ENCODE measurements around the gene CFL2. TPM values are rescaled to one million over a fixed set of nuclear protein-coding genes. Genes with fewer than 3 reads are reported as not detected.

Gene CFL2
- total and polyA plus RNA-seq, 10 donors: 9.8 to 32.8 (median 21.6) TPM

DNA sequence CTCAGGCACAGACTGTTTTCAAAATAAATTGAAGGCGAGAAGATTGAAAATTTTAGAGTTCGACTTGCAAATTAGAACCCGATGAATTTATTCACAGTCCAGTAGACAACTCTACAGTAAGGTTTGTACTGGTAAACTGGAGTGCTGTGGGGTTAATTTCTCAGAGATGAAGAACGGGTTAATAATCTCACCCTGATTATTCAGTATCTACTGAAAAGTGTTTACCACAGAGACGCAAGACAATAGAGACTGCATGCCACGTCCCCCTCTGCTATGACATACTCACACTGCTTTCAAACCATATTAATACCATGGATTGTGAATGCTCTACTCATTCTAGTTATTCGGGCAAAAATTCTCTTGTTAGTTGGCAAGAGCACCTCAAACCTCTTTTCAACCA is 36.1 kb downstream of the CFL2 start:
- H3K4me3 ChIP-seq: no peak overlapping the region
- H3K27me3 ChIP-seq (replicated peaks in 1 of 7): no peaks in the 10 kb centered on the region
- no peaks in the 10 kb centered on the region for H3K4me1 ChIP-seq
- H3K27ac ChIP-seq: no peak overlapping the region
- 80 to 92% (median 87%) methylated on average over 7 of the region's 7 CpGs for WGBS, 5 donors
- intact Hi-C loops (cut with DNase I; ENCODE audit: low total_unique reads): no loop called here
- H3K36me3 ChIP-seq: no peaks in the 10 kb centered on the region
- TF ChIP-seq POLR2A (IDR thresholded peaks at IDR 0.05) (no peak), POLR2AphosphoS5 (IDR thresholded peaks at IDR 0.05) (no peak), CTCF (IDR thresholded peaks at IDR 0.05 in 8 of 11, conservative IDR thresholded peaks at IDR 0.05 in 3 of 11) (no peak)
- no peak for DNase-seq
- no peaks in the 10 kb centered on the region for H3K9me3 ChIP-seq

DNA sequence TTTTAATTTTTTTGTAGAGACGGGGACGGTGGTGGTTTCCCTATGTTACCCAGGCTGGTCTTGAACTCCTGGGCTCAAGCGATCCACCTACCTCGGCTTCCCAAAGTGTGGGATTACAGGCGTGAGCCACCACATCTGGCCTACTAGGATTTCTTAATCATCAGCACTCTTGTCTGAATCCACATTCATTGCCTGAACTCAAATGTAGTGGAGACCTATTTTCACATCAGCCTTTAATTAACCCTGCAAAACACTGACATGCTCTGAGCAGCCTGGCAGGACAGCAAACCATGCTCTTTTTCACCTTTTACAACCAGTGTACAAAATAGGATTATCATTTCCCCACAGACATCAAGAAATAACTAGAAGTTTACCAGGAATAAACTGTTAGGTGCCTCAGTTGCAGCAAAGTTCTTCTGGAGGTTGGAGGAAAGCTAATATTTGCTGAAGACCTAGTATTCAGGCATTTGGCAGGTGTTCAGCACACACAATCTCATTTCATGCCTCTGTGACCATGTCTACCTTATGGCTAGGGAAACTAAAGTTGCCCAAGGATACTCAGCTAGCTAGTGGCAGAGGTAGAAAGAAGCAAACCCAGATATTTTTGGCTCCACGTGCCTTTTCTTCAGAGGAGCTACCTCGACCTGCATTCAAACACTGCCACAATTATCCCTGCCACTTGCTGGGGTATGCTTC is 37.7 kb downstream of the CFL2 start:
- TF ChIP-seq POLR2AphosphoS5 (IDR thresholded peaks at IDR 0.05): no peak
- TF ChIP-seq POLR2A (IDR thresholded peaks at IDR 0.05): no peak
- TF ChIP-seq CTCF (IDR thresholded peaks at IDR 0.05 in 8 of 11, conservative IDR thresholded peaks at IDR 0.05 in 3 of 11): no peak
- intact Hi-C loops (cut with DNase I; ENCODE audit: low total_unique reads): no loop called here
- Histone ChIP-seq H3K36me3 (no peaks in the 10 kb centered on the region), H3K4me1 (peaks cover 0 to 11% (median 6%) of the 10 kb centered on the region in 6 donors), H3K9me3 (no peaks in the 10 kb centered on the region), H3K4me3 (no peak overlapping the region), H3K27me3 (replicated peaks in 1 of 7) (no peaks in the 10 kb centered on the region), H3K27ac (no peak overlapping the region)
- no peak for DNase-seq
- WGBS, 5 donors: 86 to 92% (median 88%) methylated on average over 7 of the region's 7 CpGs

- no peak for DNase-seq
- H3K4me1 ChIP-seq: peaks cover 0 to 13% (median 6%) of the 10 kb centered on the region in 6 donors
- H3K4me3 ChIP-seq: no peak overlapping the region
- TF ChIP-seq CTCF (IDR thresholded peaks at IDR 0.05 in 8 of 11, conservative IDR thresholded peaks at IDR 0.05 in 3 of 11) (no peak), POLR2A (IDR thresholded peaks at IDR 0.05) (no peak), POLR2AphosphoS5 (IDR thresholded peaks at IDR 0.05) (no peak)
- no peaks in the 10 kb centered on the region for H3K27me3 ChIP-seq (replicated peaks in 1 of 7)
- intact Hi-C loops (cut with DNase I; ENCODE audit: low total_unique reads): loop anchor here (2.0 kb wide), 1 partner anchor 49 kb away; no protein-coding TSS in a partner anchor
- H3K27ac ChIP-seq: no peak overlapping the region
- 63 to 100% (median 89%) methylated on average over 1 of the region's 1 CpG for WGBS, 5 donors
- H3K9me3 ChIP-seq: no peaks in the 10 kb centered on the region
- no peaks in the 10 kb centered on the region for H3K36me3 ChIP-seq
These were observed 40.7 kb downstream of the CFL2 start for GRCh38 chr14:34673702-34674101.

GRCh38 chr14:34671716-34672115 is 42.7 kb downstream of the CFL2 start:
- no peak for TF ChIP-seq CTCF (IDR thresholded peaks at IDR 0.05 in 8 of 11, conservative IDR thresholded peaks at IDR 0.05 in 3 of 11)
- no peak for TF ChIP-seq POLR2AphosphoS5 (IDR thresholded peaks at IDR 0.05)
- no peak for TF ChIP-seq POLR2A (IDR thresholded peaks at IDR 0.05)
- H3K9me3 ChIP-seq: no peaks in the 10 kb centered on the region
- H3K27ac ChIP-seq: no peak overlapping the region
- H3K4me1 ChIP-seq: peaks cover 0 to 15% (median 8%) of the 10 kb centered on the region in 6 donors
- H3K27me3 ChIP-seq (replicated peaks in 1 of 7): no peaks in the 10 kb centered on the region
- H3K36me3 ChIP-seq: no peaks in the 10 kb centered on the region
- DNase-seq: no peak
- no peak overlapping the region for H3K4me3 ChIP-seq
- intact Hi-C loops (cut with DNase I; ENCODE audit: low total_unique reads): loop anchor here (2.0 kb wide), 1 partner anchor 51 kb away; no protein-coding TSS in a partner anchor
- WGBS, 5 donors: 54 to 70% (median 65%) methylated on average over 6 of the region's 6 CpGs

Data from spleen (tissue), 11 donors.